Nephron progenitor cell (in vitro differentiated cells): ENCODE measurements around the gene MOCOS.

Experiments
- DNase-seq: peaks from one replicate; pipeline ENCODE4 v3.0.0; 2021
- H3K27ac Mint-ChIP-seq: 2 replicates; pipeline ENCODE4 v1.8.0; 2021; ENCODE audit warnings: mild to moderate bottlenecking, moderate library complexity, mixed read lengths
- H3K27me3 Mint-ChIP-seq: 2 replicates; pipeline ENCODE4 v1.8.0; 2021; ENCODE audit warnings: mild to moderate bottlenecking, low read depth, mixed read lengths; ENCODE audit not compliant: poor library complexity
- H3K36me3 Mint-ChIP-seq: 2 replicates; pipeline ENCODE4 v1.8.0; 2021; ENCODE audit warnings: low read depth, mixed read lengths
- H3K4me1 Mint-ChIP-seq: 2 replicates; pipeline ENCODE4 v1.8.0; 2021; ENCODE audit warnings: mixed read lengths
- H3K4me3 Mint-ChIP-seq: 2 replicates; pipeline ENCODE4 v1.8.0; 2021; ENCODE audit warnings: mild to moderate bottlenecking, moderate library complexity, mixed read lengths
- H3K9me3 Mint-ChIP-seq: 2 replicates; pipeline ENCODE4 v1.8.0; 2021; ENCODE audit warnings: mild to moderate bottlenecking, moderate library complexity, mixed read lengths
- TF ChIP-seq, protein P1 (sequence below): fragments of 200-600 bp; sonication (generic); IDR thresholded peaks from 2 replicates; pipeline ENCODE4 v1.5.0; 2021; ENCODE audit warnings: antibody characterized with exemption

Gene MOCOS

GRCh38 chr18:36186461-36187192 lies 670 bp upstream of the MOCOS start:
- Mint-ChIP-seq H3K4me1 (peaks cover 16% of the 10 kb centered on the region), H3K36me3 (no peaks in the 10 kb centered on the region), H3K4me3 (peak overlapping the region; percentile 86), H3K27ac (no peak overlapping the region), H3K9me3 (no peaks in the 10 kb centered on the region), H3K27me3 (peaks cover 76% of the 10 kb centered on the region)
- TF ChIP-seq, protein P1, sequence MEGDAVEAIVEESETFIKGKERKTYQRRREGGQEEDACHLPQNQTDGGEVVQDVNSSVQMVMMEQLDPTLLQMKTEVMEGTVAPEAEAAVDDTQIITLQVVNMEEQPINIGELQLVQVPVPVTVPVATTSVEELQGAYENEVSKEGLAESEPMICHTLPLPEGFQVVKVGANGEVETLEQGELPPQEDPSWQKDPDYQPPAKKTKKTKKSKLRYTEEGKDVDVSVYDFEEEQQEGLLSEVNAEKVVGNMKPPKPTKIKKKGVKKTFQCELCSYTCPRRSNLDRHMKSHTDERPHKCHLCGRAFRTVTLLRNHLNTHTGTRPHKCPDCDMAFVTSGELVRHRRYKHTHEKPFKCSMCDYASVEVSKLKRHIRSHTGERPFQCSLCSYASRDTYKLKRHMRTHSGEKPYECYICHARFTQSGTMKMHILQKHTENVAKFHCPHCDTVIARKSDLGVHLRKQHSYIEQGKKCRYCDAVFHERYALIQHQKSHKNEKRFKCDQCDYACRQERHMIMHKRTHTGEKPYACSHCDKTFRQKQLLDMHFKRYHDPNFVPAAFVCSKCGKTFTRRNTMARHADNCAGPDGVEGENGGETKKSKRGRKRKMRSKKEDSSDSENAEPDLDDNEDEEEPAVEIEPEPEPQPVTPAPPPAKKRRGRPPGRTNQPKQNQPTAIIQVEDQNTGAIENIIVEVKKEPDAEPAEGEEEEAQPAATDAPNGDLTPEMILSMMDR, result no peak
- peak; percentile 22 for DNase-seq

- peak overlapping the region; percentile 85 for H3K4me3 Mint-ChIP-seq
- H3K4me1 Mint-ChIP-seq, result peaks cover 16% of the 10 kb centered on the region
- H3K36me3 Mint-ChIP-seq, result no peaks in the 10 kb centered on the region
- no peak overlapping the region for H3K27ac Mint-ChIP-seq
- peaks cover 78% of the 10 kb centered on the region for H3K27me3 Mint-ChIP-seq
- H3K9me3 Mint-ChIP-seq, result no peaks in the 10 kb centered on the region
- DNase-seq, result peak; percentile 22
- TF ChIP-seq, protein P1, result no peak
These were observed 777 bp downstream of the MOCOS start for GRCh38 chr18:36187826-36188721.

GRCh38 chr18:36188916-36189315 lies 1.6 kb downstream of the MOCOS start:
- Mint-ChIP-seq H3K4me3 (peak overlapping the region; percentile 85), H3K27me3 (peaks cover 75% of the 10 kb centered on the region), H3K4me1 (peaks cover 16% of the 10 kb centered on the region), H3K27ac (no peak overlapping the region), H3K36me3 (no peaks in the 10 kb centered on the region), H3K9me3 (no peaks in the 10 kb centered on the region)
- TF ChIP-seq, protein P1, result no peak
- no peak for DNase-seq

DNA sequence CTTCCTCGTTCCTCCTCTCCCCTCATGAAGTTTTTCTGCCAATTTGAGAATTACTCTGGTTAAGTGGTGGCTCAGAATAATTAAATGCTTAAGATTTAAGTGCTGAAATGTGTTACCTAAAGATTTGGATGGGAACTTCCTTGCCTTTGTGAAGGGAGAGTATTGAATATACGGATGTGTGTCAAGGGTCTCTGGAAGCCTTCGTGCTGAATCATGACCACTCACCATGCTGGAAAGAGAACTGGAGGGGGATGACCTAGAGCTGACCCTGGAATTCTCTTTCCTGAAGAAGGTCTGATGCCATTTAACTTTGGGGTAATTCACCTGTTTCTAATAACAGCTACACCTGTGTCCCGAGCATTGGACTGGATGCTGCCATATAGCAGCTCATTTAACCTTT lies 2.2 kb downstream of the MOCOS start:
- Mint-ChIP-seq H3K27ac (no peak overlapping the region), H3K9me3 (no peaks in the 10 kb centered on the region), H3K36me3 (no peaks in the 10 kb centered on the region), H3K27me3 (peaks cover 70% of the 10 kb centered on the region), H3K4me3 (no peak overlapping the region), H3K4me1 (peaks cover 16% of the 10 kb centered on the region)
- TF ChIP-seq, protein P1, result no peak
- DNase-seq, result no peak

GRCh38 chr18:36191286-36191685 lies 4.0 kb downstream of the MOCOS start:
- Mint-ChIP-seq H3K36me3 (no peaks in the 10 kb centered on the region), H3K9me3 (no peaks in the 10 kb centered on the region), H3K4me3 (no peak overlapping the region), H3K4me1 (peaks cover 16% of the 10 kb centered on the region), H3K27ac (no peak overlapping the region), H3K27me3 (peaks cover 52% of the 10 kb centered on the region)
- TF ChIP-seq, protein P1, result no peak
- no peak for DNase-seq
